OCI-LY1 (cell line): ENCODE data around the gene RGS11.

Experiments used
- EZH2 ChIP-seq: fragments of 200-600 bp; sonication (generic), shearing (Covaris generic); IDR thresholded peaks from 2 replicates; pipeline ENCODE4 v1.8.0; 2017; ENCODE audit warnings: borderline replicate concordance, mixed run types, mild to moderate bottlenecking, antibody characterized with exemption, low read length, moderate library complexity, mixed read lengths
- TF ChIP-seq, protein P1 (sequence below): fragments of 200-600 bp; sonication (generic), shearing (Covaris generic); IDR thresholded peaks from 2 replicates; pipeline ENCODE4 v1.5.1; 2017; ENCODE audit warnings: mild to moderate bottlenecking, antibody characterized with exemption, low read length, moderate library complexity, mixed read lengths

DNA sequence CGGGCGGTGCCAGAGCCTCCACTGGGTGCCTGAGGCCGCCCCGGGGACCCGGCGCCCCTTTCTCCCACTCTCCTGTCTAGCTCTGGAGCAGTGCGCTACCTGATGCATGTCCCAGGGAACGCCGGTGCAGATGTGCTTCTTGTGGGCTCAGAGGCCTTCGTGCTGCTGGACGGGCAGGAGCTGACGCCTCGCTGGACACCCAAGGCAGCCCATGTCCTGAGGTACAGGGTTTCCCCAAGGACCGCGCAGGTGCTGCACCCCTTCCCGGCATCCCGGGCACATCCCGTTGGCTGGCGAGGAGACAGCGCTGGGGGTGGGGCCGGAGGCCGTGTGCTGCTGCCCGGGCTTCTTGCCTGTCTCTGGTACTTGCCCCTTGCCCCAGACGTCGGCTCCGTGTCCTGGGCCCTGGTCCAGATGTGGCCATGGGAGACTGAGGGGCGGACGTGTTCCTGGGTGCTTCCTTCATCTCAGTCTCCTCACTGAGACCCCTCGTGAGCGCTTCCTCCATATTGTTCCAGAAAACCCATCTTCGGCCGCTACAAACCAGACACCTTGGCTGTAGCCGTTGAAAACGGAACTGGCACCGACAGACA is 12.5 kb downstream of the RGS11 start:
- TF ChIP-seq EZH2, result no peak
- TF ChIP-seq, protein P1, sequence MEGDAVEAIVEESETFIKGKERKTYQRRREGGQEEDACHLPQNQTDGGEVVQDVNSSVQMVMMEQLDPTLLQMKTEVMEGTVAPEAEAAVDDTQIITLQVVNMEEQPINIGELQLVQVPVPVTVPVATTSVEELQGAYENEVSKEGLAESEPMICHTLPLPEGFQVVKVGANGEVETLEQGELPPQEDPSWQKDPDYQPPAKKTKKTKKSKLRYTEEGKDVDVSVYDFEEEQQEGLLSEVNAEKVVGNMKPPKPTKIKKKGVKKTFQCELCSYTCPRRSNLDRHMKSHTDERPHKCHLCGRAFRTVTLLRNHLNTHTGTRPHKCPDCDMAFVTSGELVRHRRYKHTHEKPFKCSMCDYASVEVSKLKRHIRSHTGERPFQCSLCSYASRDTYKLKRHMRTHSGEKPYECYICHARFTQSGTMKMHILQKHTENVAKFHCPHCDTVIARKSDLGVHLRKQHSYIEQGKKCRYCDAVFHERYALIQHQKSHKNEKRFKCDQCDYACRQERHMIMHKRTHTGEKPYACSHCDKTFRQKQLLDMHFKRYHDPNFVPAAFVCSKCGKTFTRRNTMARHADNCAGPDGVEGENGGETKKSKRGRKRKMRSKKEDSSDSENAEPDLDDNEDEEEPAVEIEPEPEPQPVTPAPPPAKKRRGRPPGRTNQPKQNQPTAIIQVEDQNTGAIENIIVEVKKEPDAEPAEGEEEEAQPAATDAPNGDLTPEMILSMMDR, result no peak
